H1 (cell line): ENCODE data around the gene FGF14. TPM values are rescaled to one million over a fixed set of nuclear protein-coding genes. Genes with fewer than 3 reads are reported as not detected.

Experiments
- CTCF ChIA-PET: fragments of 300-600 bp; sonication (Branson Sonifier 250); formaldehyde crosslinking; loops from one replicate; lab custom pipeline; 2021; ENCODE audit not compliant: partially characterized antibody; lab: Charles Lee
- POLR2A ChIA-PET: fragments of 300-600 bp; sonication (Branson Sonifier 250); formaldehyde crosslinking; loops from one replicate; lab custom pipeline; 2021; ENCODE audit warnings: inconsistent platforms; ENCODE audit not compliant: partially characterized antibody; lab: Charles Lee
- DNase-seq, 2 experiments: peaks; one replicate each; pipeline versions ENCODE4 v3.0.0 to v3.0.0-alpha.2; 2010 to 2022; ENCODE audit warnings: low spot score in 2 of 2, low read depth in 1 of 2, mixed read lengths in 1 of 2
- FAIRE-seq: peaks from 2 replicates; lab custom pipeline; 2011; peaks lifted over from hg19 to GRCh38; lab: Jason Lieb, UNC
- H2AFZ ChIP-seq: 2 replicates; pipeline ENCODE4 v1.8.1; 2012; ENCODE audit warnings: low read length, inconsistent platforms
- H2AK5ac ChIP-seq: 2 replicates; pipeline ENCODE4 v1.6.1; 2013; ENCODE audit warnings: low read depth, low read length
- H2BK120ac ChIP-seq: replicated peaks from 2 replicates; pipeline ENCODE3; 2013; ENCODE audit warnings: low read depth, low read length, inconsistent platforms
- H2BK12ac ChIP-seq: 2 replicates; pipeline ENCODE4 v1.6.1; 2013; ENCODE audit warnings: low read depth, low read length
- H2BK15ac ChIP-seq: 2 replicates; pipeline ENCODE4 v1.6.1; 2013; ENCODE audit warnings: low read length
- H2BK20ac ChIP-seq: 2 replicates; pipeline ENCODE4 v1.6.1; 2013; ENCODE audit warnings: low read length
- H2BK5ac ChIP-seq: 2 replicates; pipeline ENCODE4 v1.6.1; 2013; ENCODE audit warnings: low read depth, low read length
- H3K14ac ChIP-seq: 2 replicates; pipeline ENCODE4 v1.6.1; 2013; ENCODE audit warnings: inconsistent platforms; ENCODE audit not compliant: insufficient read length
- H3K18ac ChIP-seq: 2 replicates; pipeline ENCODE4 v1.6.1; 2013; ENCODE audit warnings: low read length; ENCODE audit errors: extremely low read depth
- H3K23ac ChIP-seq: 2 replicates; pipeline ENCODE4 v1.6.1; 2013; ENCODE audit warnings: inconsistent platforms; ENCODE audit not compliant: insufficient read length
- H3K23me2 ChIP-seq: 2 replicates; pipeline ENCODE4 v1.6.1; 2013; ENCODE audit warnings: low read depth, low read length
- H3K27ac ChIP-seq: 2 replicates; pipeline ENCODE4 v1.6.1; 2011; ENCODE audit warnings: low read depth, low read length, inconsistent platforms
- H3K27me3 ChIP-seq, 4 experiments: replicated peaks in 1 of 4; 1 replicate in 1 of 4; 2 replicates in 3 of 4; pipeline versions ENCODE4 v1.6.1 to v1.8.1; 2011 to 2013; ENCODE audit warnings: low read length in 3 of 4, mild to moderate bottlenecking in 3 of 4, inconsistent platforms in 2 of 4, mixed read lengths in 2 of 4, moderate library complexity in 1 of 4; ENCODE audit not compliant: control insufficient read depth in 3 of 4, insufficient read depth in 3 of 4; ENCODE audit errors: extremely low read depth in 1 of 4
- H3K36me3 ChIP-seq, 4 experiments: 2 replicates each; pipeline versions ENCODE4 v1.6.1 to v1.8.1; 2011 to 2013; ENCODE audit warnings: mild to moderate bottlenecking in 4 of 4, low read length in 3 of 4, moderate library complexity in 2 of 4, control low read depth in 1 of 4, inconsistent platforms in 1 of 4; ENCODE audit not compliant: insufficient read depth in 4 of 4, control insufficient read depth in 2 of 4
- H3K4ac ChIP-seq: replicated peaks from 2 replicates; pipeline ENCODE3; 2013; ENCODE audit warnings: low read length, low read depth, mixed read lengths, inconsistent platforms; ENCODE audit not compliant: insufficient read length
- H3K4me1 ChIP-seq, 4 experiments: replicated peaks in 1 of 4; 1 replicate in 1 of 4; 2 replicates in 3 of 4; pipeline versions ENCODE4 v1.6.1 to v1.8.1; 2011 to 2013; ENCODE audit warnings: low read length in 3 of 4, inconsistent platforms in 2 of 4, mixed read lengths in 1 of 4; ENCODE audit not compliant: insufficient read depth in 4 of 4, control insufficient read depth in 3 of 4
- H3K4me2 ChIP-seq, 2 experiments: 2 replicates each; pipeline versions ENCODE4 v1.6.1 to v1.8.1; 2011 to 2013; ENCODE audit warnings: low read depth in 2 of 2, low read length in 2 of 2, control low read depth in 1 of 2, inconsistent platforms in 1 of 2, mild to moderate bottlenecking in 1 of 2; ENCODE audit not compliant: insufficient read depth in 1 of 2
- H3K4me3 ChIP-seq, 4 experiments: fragments of 200-600, 300-600 bp in 1 of 4; sonication (generic), shearing (Covaris generic), sonication (Bioruptor Twin) in 1 of 4; 2 replicates each; pipeline versions ENCODE4 v1.5.1 to v1.8.1; 2011 to 2016; ENCODE audit warnings: low read length in 4 of 4, low read depth in 3 of 4, control low read depth in 2 of 4, inconsistent platforms in 2 of 4, mild to moderate bottlenecking in 2 of 4, mixed read lengths in 1 of 4, moderate library complexity in 1 of 4; ENCODE audit not compliant: insufficient read depth in 2 of 4; ENCODE audit errors: extremely low read depth in 1 of 4
- H3K56ac ChIP-seq: replicated peaks from 2 replicates; pipeline ENCODE3; 2013; ENCODE audit warnings: low read depth, mild to moderate bottlenecking, mixed read lengths, low read length, inconsistent platforms; ENCODE audit not compliant: insufficient read length
- H3K79me1 ChIP-seq: 2 replicates; pipeline ENCODE4 v1.6.1; 2013; ENCODE audit warnings: low read depth, low read length, control low read depth
- H3K79me2 ChIP-seq, 2 experiments: 2 replicates each; pipeline versions ENCODE4 v1.6.1 to v1.8.1; 2012 to 2013; ENCODE audit warnings: low read length in 2 of 2, mild to moderate bottlenecking in 2 of 2, inconsistent platforms in 1 of 2; ENCODE audit not compliant: insufficient read depth in 2 of 2, control insufficient read depth in 1 of 2
- H3K9ac ChIP-seq, 4 experiments: replicated peaks in 1 of 4; 1 replicate in 1 of 4; 2 replicates in 3 of 4; pipeline versions ENCODE4 v1.6.1 to v1.8.1; 2011 to 2013; ENCODE audit warnings: low read depth in 3 of 4, low read length in 3 of 4, control low read depth in 2 of 4, mild to moderate bottlenecking in 2 of 4, moderate library complexity in 2 of 4, inconsistent platforms in 1 of 4; ENCODE audit errors: extremely low read depth in 1 of 4
- H3K9me3 ChIP-seq, 2 experiments: 2 replicates each; pipeline versions ENCODE4 v1.6.1 to v1.8.1; 2012 to 2013; ENCODE audit warnings: mild to moderate bottlenecking in 2 of 2, moderate library complexity in 2 of 2, control low read depth in 1 of 2, inconsistent platforms in 1 of 2, low read depth in 1 of 2, low read length in 1 of 2, mixed read lengths in 1 of 2; ENCODE audit not compliant: insufficient read depth in 2 of 2
- H4K20me1 ChIP-seq, 2 experiments: replicated peaks in 1 of 2; 2 replicates each; pipeline versions ENCODE3 to v1.8.1; 2011 to 2013; ENCODE audit warnings: inconsistent platforms in 2 of 2, low read length in 2 of 2, mild to moderate bottlenecking in 1 of 2; ENCODE audit not compliant: insufficient read depth in 2 of 2, control insufficient read depth in 1 of 2
- H4K5ac ChIP-seq: 2 replicates; pipeline ENCODE4 v1.6.1; 2013; ENCODE audit warnings: low read length, low read depth, mixed read lengths, inconsistent platforms; ENCODE audit not compliant: insufficient read length
- H4K8ac ChIP-seq: 2 replicates; pipeline ENCODE4 v1.8.0; 2013; ENCODE audit warnings: mild to moderate bottlenecking, moderate library complexity, low read length, inconsistent platforms; ENCODE audit not compliant: insufficient read depth; ENCODE audit errors: extremely low read depth
- H4K91ac ChIP-seq: replicated peaks from 2 replicates; pipeline ENCODE3; 2013; ENCODE audit warnings: low read length, mixed read lengths, inconsistent platforms; ENCODE audit not compliant: insufficient read length
- BRCA1 ChIP-seq: IDR thresholded peaks from 2 replicates; pipeline ENCODE4 v1.6.1; 2012; ENCODE audit warnings: low read depth, low read length, improper control_type of control experiment
- POU5F1 ChIP-seq: IDR thresholded peaks from 2 replicates; pipeline ENCODE4 v1.6.1; 2011; ENCODE audit warnings: low read depth, mild to moderate bottlenecking, low read length, moderate library complexity
- WGBS, 2 experiments: shearing (Covaris generic) in 1 of 2; methylation state at CpG; one replicate each; pipeline versions ENCODE4 v1.1.6 to v1.1.7; 2013 to 2015; ENCODE audit warnings: low lambda C conversion rate in 2 of 2, mixed read lengths in 2 of 2, inconsistent platforms in 1 of 2, low coverage in 1 of 2, missing lambda C conversion rate in 1 of 2; ENCODE audit not compliant: insufficient replicate concordance in 2 of 2, insufficient coverage in 1 of 2, insufficient read length in 1 of 2; ENCODE audit errors: extremely low coverage in 1 of 2, missing lambda C conversion rate in 1 of 2; 5-methylcytosine and 5-hydroxymethylcytosine counted together
- polyA plus RNA-seq, 7 experiments: library from polyadenylated mRNA; depleted of rRNA in 3 of 7; stranded (reverse) in 5 of 7; unstranded in 2 of 7; fragments of >200 nt in 5 of 7; fragments of 200-250 nt in 2 of 7; gene quantifications; 1 replicate in 5 of 7; 2 replicates in 1 of 7; 4 replicates in 1 of 7; pipeline versions ENCODE4 v1.2.1 to v1.2.3, GENCODE V29; 2011 to 2013; ENCODE audit warnings: missing spikeins in 2 of 7, mixed read lengths in 2 of 7
- total RNA-seq: library from RNA; stranded (reverse); fragmentation: NEBNext Ultra II Directional; extraction: Animal tissue kit (Norgen Biotek cat#: 25700); gene quantifications from 2 replicates; pipeline ENCODE4 v1.2.1, GENCODE V29; 2021
- TF ChIP-seq, protein P1 (sequence below): IDR thresholded peaks from 2 replicates; pipeline ENCODE4 v1.6.1; 2011; ENCODE audit warnings: low read length, improper control_type of control experiment

FGF14 gene
- total and polyA plus RNA-seq, 2 of the 8 experiments (the other 6 are each of a cell fraction or from before 2014, with no cell fraction given): 0.05 to 0.58 TPM

DNA sequence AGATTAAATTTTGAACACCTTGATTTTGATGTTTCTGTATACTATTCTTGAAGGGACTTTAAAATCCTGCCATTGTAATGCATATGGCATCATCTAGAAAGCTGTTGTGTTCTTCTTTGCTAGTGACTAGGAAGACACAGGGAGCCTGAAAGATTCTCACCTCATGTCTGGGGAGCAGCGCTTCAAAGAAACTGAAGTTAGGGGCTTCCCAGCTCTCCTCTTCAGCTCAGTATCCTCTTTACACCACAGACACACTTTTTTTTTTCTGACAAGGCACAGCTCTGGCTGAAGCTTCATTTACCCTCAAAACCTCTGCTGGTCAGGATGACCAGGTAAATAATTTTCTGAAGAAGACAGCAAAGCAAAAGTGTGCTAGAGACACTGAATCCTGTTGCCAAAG is 693.7 kb downstream of the FGF14 start:
- Histone ChIP-seq H3K23ac (no peak overlapping the region), H3K4me3 (no peak overlapping the region), H3K23me2 (peaks cover 2% of the 10 kb centered on the region; the same call in 1 of the 2 replicates), H3K56ac (no peak overlapping the region), H4K8ac (no peak overlapping the region), H3K27me3 (no peaks in the 10 kb centered on the region; a peak in 1 of 7 replicates), H3K9me3 (no peaks in the 10 kb centered on the region), H3K36me3 (no peaks in the 10 kb centered on the region), H3K79me2 (no peaks in the 10 kb centered on the region), H3K14ac (no peak overlapping the region), H3K9ac (no peak overlapping the region), H2AK5ac (no peak overlapping the region), H2BK5ac (no peak overlapping the region), H3K79me1 (no peaks in the 10 kb centered on the region), H2BK120ac (no peak overlapping the region), H3K4ac (no peak overlapping the region), H3K4me1 (peaks cover 0 to 6% (median 3%) of the 10 kb centered on the region in 4 experiments; a peak in 2 of 7 replicates), H4K5ac (no peak overlapping the region), H4K20me1 (no peaks in the 10 kb centered on the region), H3K18ac (no peak overlapping the region), H2BK20ac (no peak overlapping the region), H4K91ac (no peak overlapping the region), H2BK15ac (no peak overlapping the region), H3K4me2 (no peak overlapping the region), H2AFZ (no peak overlapping the region), H2BK12ac (no peak overlapping the region), H3K27ac (no peak overlapping the region)
- ChIA-PET CTCF (no interaction called here), POLR2A (interaction anchor here (0.9 kb wide), 1 partner anchor 13 kb away, joined by 3 read pairs; no protein-coding TSS in a partner anchor)
- FAIRE-seq: no peak
- TF ChIP-seq BRCA1 (no peak), POU5F1 (0 out of 2 replicates have a peak, but pooled peaks have one; percentile 48)
- TF ChIP-seq, protein P1, sequence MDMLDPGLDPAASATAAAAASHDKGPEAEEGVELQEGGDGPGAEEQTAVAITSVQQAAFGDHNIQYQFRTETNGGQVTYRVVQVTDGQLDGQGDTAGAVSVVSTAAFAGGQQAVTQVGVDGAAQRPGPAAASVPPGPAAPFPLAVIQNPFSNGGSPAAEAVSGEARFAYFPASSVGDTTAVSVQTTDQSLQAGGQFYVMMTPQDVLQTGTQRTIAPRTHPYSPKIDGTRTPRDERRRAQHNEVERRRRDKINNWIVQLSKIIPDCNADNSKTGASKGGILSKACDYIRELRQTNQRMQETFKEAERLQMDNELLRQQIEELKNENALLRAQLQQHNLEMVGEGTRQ: no peak
- 71% methylated on average over 1 of the region's 1 CpG; no CpG with 5 or more reads in 1 of the 2 experiments for WGBS, 2 experiments
- no peak for DNase-seq
